Measurements from ENCODE around the gene ARHGEF33.

DNA sequence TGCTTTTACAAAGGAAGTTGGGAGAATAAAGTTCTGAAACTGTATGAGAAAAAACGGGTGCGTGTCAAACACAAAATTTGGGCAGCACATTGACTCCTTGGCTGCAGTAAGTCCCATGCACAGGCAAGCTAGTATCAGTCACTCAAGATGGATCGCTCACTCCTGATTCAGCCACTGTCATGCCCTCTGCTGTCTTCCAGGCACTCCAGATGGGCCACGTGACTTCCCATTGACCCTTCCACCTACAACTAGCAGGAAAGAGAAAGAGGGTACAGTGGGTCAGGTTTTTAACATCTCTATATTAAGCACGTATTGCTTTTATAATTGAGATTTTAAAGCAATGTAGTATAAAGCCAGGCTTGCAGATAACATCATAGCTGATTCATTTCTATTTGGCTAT lies 8.6 kb downstream of the ARHGEF33 start:
- TF ChIP-seq, protein P1, sequence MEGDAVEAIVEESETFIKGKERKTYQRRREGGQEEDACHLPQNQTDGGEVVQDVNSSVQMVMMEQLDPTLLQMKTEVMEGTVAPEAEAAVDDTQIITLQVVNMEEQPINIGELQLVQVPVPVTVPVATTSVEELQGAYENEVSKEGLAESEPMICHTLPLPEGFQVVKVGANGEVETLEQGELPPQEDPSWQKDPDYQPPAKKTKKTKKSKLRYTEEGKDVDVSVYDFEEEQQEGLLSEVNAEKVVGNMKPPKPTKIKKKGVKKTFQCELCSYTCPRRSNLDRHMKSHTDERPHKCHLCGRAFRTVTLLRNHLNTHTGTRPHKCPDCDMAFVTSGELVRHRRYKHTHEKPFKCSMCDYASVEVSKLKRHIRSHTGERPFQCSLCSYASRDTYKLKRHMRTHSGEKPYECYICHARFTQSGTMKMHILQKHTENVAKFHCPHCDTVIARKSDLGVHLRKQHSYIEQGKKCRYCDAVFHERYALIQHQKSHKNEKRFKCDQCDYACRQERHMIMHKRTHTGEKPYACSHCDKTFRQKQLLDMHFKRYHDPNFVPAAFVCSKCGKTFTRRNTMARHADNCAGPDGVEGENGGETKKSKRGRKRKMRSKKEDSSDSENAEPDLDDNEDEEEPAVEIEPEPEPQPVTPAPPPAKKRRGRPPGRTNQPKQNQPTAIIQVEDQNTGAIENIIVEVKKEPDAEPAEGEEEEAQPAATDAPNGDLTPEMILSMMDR (IDR thresholded peaks at IDR 0.05): no peak
- TF ChIP-seq POLR2A (IDR thresholded peaks at IDR 0.05) (no peak), POLR2AphosphoS5 (IDR thresholded peaks at IDR 0.05) (no peak), EP300 (IDR thresholded peaks at IDR 0.05) (no peak)

Data from sigmoid colon (tissue), 4 donors.